ENCODE results near the gene CROT.

The CROT gene

GRCh38 chr7:87424075-87424474 is 78.6 kb downstream of the CROT start:
- Mint-ChIP-seq H3K4me3 (no peak overlapping the region), H3K4me1 (no peaks in the 10 kb centered on the region), H3K27ac (no peak overlapping the region), H3K36me3 (ENCODE audit: low read depth) (no peaks in the 10 kb centered on the region), H3K27me3 (ENCODE audit: low read depth) (no peaks in the 10 kb centered on the region), H3K9me3 (no peaks in the 10 kb centered on the region)
- TF ChIP-seq CTCF (IDR thresholded peaks at IDR 0.05; ENCODE audit: unreplicated experiment in 3 of 3), result no peak

- Mint-ChIP-seq H3K4me3 (no peak overlapping the region), H3K27me3 (ENCODE audit: low read depth) (no peaks in the 10 kb centered on the region), H3K36me3 (ENCODE audit: low read depth) (no peaks in the 10 kb centered on the region), H3K4me1 (no peaks in the 10 kb centered on the region), H3K9me3 (no peaks in the 10 kb centered on the region), H3K27ac (no peak overlapping the region)
- TF ChIP-seq CTCF (IDR thresholded peaks at IDR 0.05; ENCODE audit: unreplicated experiment in 3 of 3), result no peak
Observed at GRCh38 chr7:87426160-87426559, 80.7 kb downstream of the CROT start.

GRCh38 chr7:87427288-87427687 is 81.8 kb downstream of the CROT start:
- H3K27me3 Mint-ChIP-seq (ENCODE audit: low read depth), result no peaks in the 10 kb centered on the region
- no peaks in the 10 kb centered on the region for H3K4me1 Mint-ChIP-seq
- H3K36me3 Mint-ChIP-seq (ENCODE audit: low read depth), result no peaks in the 10 kb centered on the region
- no peak overlapping the region for H3K4me3 Mint-ChIP-seq
- H3K27ac Mint-ChIP-seq, result no peak overlapping the region
- no peaks in the 10 kb centered on the region for H3K9me3 Mint-ChIP-seq
- TF ChIP-seq CTCF (IDR thresholded peaks at IDR 0.05; ENCODE audit: unreplicated experiment in 3 of 3), result no peak

GRCh38 chr7:87432536-87432935 is 87.1 kb downstream of the CROT start:
- H3K36me3 Mint-ChIP-seq (ENCODE audit: low read depth), result peaks cover 4% of the 10 kb centered on the region
- H3K4me1 Mint-ChIP-seq, result no peaks in the 10 kb centered on the region
- H3K9me3 Mint-ChIP-seq, result no peaks in the 10 kb centered on the region
- no peak overlapping the region for H3K27ac Mint-ChIP-seq
- H3K4me3 Mint-ChIP-seq, result no peak overlapping the region
- TF ChIP-seq CTCF (IDR thresholded peaks at IDR 0.05; ENCODE audit: unreplicated experiment in 3 of 3), result no peak
- no peaks in the 10 kb centered on the region for H3K27me3 Mint-ChIP-seq (ENCODE audit: low read depth)

- Mint-ChIP-seq H3K27ac (no peak overlapping the region), H3K36me3 (ENCODE audit: low read depth) (peaks cover 4% of the 10 kb centered on the region), H3K27me3 (ENCODE audit: low read depth) (no peaks in the 10 kb centered on the region), H3K4me3 (no peak overlapping the region), H3K9me3 (no peaks in the 10 kb centered on the region), H3K4me1 (no peaks in the 10 kb centered on the region)
- TF ChIP-seq CTCF (IDR thresholded peaks at IDR 0.05; ENCODE audit: unreplicated experiment in 3 of 3), result no peak
Observed at GRCh38 chr7:87435546-87435945, 90.1 kb downstream of the CROT start.

- TF ChIP-seq CTCF (IDR thresholded peaks at IDR 0.05; ENCODE audit: unreplicated experiment in 3 of 3), result no peak
- no peaks in the 10 kb centered on the region for H3K9me3 Mint-ChIP-seq
- no peaks in the 10 kb centered on the region for H3K36me3 Mint-ChIP-seq (ENCODE audit: low read depth)
Observed at GRCh38 chr7:87445897-87446296, 100.4 kb downstream of the CROT start.

More at GRCh38 chr7:87445897-87446296, 100.4 kb downstream of the CROT start:
- Mint-ChIP-seq H3K4me3 (no peak overlapping the region), H3K27ac (no peak overlapping the region), H3K4me1 (no peaks in the 10 kb centered on the region), H3K27me3 (ENCODE audit: low read depth) (no peaks in the 10 kb centered on the region)

All from nephron (organoid).